LNCaP clone FGC (cell line): ENCODE data around the gene ERCC6.

Source experiments
- DNase-seq: peaks from one replicate; pipeline ENCODE4 v3.0.0-alpha.2; 2011; ENCODE audit warnings: low read depth
- H3K4me3 ChIP-seq: 2 replicates; pipeline ENCODE4 v1.5.1; 2011; ENCODE audit warnings: mild to moderate bottlenecking, low read depth, low read length, control low read depth
- CTCF ChIP-seq: IDR thresholded peaks from 2 replicates; pipeline ENCODE4 v1.5.1; 2012; ENCODE audit warnings: mild to moderate bottlenecking; ENCODE audit not compliant: control insufficient read depth, insufficient read depth; ENCODE audit errors: extremely low read depth

ERCC6 gene

GRCh38 chr10:49562893-49563292 is 24.0 kb upstream of the ERCC6 start:
- no peak for DNase-seq
- no peak overlapping the region for H3K4me3 ChIP-seq
- no peak for TF ChIP-seq CTCF

GRCh38 chr10:49560526-49560925 is 21.6 kb upstream of the ERCC6 start:
- H3K4me3 ChIP-seq = no peak overlapping the region
- TF ChIP-seq CTCF = no peak
- no peak for DNase-seq

GRCh38 chr10:49559476-49559875 is 20.6 kb upstream of the ERCC6 start:
- TF ChIP-seq CTCF = no peak
- no peak overlapping the region for H3K4me3 ChIP-seq
- DNase-seq = no peak

GRCh38 chr10:49558190-49558589 is 19.3 kb upstream of the ERCC6 start:
- no peak for DNase-seq
- H3K4me3 ChIP-seq = no peak overlapping the region
- TF ChIP-seq CTCF = no peak

DNA sequence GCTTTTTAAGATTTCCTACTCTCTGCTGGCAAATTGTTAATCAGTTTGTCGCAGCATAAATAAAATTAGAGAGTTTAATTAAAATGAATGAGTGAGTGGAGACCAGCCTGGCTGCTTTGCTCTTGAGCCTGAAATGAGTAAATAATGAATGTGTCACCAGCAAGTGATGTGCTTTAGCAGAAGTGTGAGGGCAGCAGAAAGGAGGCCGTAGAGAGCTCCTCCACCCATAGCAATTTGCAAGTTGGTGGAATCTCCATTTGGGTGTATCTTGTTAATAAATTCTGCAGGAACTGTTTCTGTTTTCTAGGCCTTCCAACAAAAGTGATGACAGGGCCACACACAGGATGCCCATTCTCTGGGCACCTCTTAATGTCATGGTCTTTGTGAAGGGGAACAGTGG is 18.8 kb upstream of the ERCC6 start:
- TF ChIP-seq CTCF = no peak
- no peak overlapping the region for H3K4me3 ChIP-seq
- no peak for DNase-seq

DNA sequence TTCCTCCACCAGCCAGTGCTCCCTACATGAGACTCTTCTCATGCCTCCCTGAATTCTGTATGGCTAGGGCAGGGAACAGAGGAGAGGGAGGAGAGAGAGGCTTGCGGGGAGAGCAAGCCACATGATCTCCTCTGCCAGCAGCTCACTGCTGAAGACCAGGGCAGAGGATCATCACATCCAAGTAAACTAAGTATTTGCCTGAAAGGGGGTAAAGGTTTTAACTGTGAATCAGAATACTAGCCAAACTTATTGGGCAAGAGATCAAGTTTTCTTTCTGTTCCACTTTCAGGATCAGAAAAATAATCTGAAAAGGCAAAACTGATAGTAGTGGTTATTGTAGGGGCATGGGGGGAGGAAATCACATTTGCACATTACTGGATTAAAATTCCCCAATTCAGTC is 17.8 kb upstream of the ERCC6 start:
- no peak overlapping the region for H3K4me3 ChIP-seq
- TF ChIP-seq CTCF = no peak
- DNase-seq = no peak

DNA sequence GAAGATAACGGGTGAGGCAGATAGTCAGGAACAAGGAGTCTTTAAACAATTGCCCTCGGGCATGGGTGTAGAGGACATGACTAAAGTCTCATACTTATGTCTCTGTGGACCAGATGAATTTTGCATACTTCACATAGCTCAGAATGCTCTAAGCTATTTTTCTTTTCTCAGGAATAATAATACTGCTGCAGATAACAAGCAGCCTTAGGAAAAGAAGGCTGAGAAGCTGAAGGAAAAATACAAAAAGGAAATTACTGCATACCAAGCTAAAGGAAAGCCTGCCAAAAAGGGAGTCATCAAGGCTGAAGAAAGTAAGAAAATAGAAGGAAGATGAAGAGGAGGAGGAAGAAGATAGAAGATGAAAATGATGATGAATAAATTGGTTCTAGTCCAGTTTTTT is 13.4 kb upstream of the ERCC6 start:
- DNase-seq = no peak
- TF ChIP-seq CTCF = no peak
- H3K4me3 ChIP-seq = no peak overlapping the region
